GM15510 (cell line): ENCODE results near the gene RASAL1.

ENCODE experiments used
- POLR2A ChIP-seq: IDR thresholded peaks from 3 replicates; pipeline ENCODE4 v1.6.1; 2011; ENCODE audit warnings: borderline replicate concordance; ENCODE audit not compliant: insufficient read length; ENCODE audit errors: extremely low read depth

Gene RASAL1

DNA sequence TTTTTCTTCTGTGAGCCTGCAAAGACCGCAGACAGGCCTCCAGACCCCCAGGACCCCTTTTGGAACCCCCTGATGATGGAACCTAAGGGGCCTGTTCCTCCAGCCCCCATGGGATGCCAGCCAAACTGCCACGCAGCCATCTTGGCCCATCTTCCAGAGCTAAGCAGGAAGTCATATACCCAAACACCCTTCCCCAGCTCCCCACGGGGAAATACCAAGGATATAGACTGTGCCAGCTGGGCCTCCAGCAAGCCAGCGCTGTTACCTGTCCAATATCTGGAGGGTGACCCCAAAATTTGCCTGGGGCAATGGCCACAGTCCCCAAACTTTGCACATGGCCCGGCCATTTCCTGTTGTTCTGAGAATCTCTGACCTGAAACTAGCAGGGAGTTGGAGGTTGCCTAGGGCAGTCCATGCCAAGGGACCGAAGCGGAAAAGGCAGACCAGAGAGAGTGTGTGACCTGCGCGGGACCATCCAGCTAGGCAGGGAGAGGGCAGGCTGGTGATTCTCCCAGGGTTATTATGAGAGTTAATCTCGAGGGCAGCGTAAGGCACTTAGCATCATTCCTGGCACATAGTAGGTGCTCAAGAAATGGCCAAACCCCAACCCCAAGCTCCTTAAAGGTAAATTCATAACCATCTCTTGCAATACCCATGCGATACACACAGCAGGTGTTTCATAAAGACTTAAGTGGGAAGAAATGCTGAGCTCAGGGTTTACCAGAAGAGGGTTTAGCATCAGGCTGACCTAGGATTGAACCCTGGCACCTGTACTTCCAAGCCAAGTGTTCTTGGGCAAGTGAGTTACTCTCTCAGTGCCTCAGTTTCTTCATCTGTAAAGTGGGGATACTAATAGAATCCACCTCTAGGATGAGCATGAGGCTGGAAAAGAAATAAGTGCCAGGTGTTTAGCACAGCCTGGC is 2.6 kb upstream of the RASAL1 start:
- TF ChIP-seq POLR2A, result no peak

DNA sequence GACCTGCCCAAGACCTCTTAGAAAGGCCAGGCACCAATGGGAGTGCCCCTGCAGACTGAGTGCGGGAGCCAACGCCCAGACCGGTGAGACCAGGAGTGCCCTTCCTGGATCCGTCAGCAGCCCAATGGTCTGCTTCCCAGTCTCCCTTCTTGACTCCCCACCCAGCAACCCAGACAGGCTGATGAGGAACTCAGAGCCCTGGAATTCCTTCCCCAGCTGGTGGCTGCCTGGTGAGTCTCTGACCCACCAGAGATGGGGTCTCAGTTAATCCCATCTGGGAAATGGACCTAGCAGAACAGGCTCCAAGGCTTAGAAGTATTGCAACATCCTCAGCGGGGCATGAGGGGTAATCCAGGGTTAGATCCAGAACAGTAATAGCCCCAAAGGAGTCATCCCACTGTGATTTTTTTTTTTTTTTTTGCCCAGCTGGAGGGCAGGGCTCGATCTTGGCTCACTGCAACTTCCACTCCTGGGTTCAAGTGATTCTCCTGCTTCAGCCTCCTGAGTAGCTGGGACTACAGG is 1.5 kb upstream of the RASAL1 start:
- no peak for TF ChIP-seq POLR2A

DNA sequence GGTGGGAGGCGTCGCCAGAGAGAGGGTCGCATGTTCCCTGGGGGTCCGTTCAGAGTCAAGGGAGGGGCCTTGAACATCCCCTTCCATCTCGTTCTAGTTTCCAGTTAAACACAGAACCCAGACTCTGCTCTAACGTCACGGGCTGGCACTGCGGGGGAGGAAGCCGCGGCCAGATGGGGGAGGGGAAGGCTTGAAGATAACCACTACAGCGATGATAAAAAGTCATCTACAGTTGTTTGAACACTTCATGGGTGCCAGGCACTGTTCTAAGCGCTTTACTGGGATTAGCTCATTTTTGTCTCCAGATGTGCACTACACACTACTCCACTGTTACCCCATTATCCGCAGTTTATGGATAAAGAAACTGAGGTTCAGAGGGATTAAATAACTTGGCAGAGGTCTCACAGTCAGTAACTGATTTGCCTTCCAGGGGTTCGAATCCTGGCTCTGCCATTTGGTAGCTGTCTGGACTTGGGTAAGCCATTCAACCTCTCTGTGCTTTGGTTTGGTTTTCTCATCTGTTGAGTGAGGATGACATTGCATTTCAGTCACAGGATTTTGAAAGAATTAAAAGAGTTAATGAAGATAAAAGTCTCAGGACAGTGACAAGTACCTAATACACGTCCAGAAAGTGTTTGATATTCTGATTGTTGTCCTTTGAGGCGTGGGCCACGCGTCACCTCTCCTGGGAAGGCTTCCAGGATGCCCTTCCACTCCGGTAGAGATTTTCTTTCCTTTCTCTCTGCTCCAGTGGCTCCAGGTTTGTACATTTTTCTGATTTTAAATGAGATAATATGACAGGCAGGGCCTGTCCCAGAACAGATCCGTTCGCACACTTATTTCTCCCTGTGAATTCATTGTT is 798 bp upstream of the RASAL1 start:
- no peak for TF ChIP-seq POLR2A

DNA sequence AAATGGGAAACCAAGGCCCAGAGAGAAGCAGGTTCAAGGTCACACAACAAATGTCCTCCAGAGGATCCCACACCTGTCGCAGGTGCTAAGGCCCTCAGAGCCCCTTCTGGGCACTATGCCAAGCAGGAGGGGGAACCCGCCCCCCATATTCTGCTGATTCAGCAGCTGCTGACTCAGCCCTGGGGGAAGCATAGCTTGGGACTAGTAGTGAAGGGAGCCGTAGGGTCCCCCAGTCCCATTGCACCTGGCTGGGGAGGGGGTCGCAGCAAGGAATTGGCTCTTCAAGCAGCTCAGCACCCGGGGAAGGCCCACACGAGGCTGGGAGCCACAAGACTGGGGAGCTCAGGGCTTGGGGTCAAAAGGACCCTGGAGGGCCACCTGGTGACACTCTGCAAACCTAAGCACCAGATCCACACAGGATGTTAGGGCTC is 1.0 kb downstream of the RASAL1 start:
- no peak for TF ChIP-seq POLR2A

DNA sequence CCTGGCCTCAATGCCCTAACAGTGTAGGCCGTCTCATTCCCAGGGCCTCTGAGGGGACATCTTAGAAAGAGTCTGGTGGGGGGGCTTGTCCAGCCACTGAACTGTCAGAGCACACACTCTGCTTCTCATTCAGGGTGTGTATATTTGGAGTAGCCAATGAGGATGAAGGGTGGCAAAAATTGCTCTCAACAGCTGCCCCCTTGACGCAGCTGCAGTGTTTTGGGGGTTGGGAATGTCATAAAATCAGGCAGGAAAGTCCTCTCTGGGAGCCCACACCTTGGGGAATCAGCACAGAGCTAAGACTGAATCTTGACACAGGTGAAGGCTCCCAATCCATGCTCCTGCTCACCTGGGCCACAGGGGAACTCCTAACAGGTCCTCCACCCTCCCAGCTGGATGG is 1.5 kb downstream of the RASAL1 start:
- no peak for TF ChIP-seq POLR2A

DNA sequence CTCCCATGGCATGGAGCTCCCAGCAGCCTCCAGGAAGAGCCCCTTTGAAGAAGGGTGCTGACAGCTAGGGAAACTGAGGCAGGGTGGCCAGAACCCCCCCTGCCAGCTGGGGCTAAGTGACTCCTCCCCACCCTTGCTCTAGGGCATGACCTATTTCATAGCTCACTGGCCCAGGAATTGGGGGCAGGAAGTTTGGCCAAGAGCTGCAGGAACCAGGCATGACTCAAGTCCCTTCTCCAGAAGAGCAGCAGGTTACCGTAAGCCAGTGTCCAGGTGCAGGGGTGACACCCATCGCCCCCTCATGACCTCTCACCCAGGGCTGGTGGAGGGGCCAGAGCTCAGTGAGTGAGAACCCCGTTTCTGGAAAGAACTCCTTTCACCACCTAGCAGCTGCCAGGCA is 1.9 kb downstream of the RASAL1 start:
- no peak for TF ChIP-seq POLR2A

DNA sequence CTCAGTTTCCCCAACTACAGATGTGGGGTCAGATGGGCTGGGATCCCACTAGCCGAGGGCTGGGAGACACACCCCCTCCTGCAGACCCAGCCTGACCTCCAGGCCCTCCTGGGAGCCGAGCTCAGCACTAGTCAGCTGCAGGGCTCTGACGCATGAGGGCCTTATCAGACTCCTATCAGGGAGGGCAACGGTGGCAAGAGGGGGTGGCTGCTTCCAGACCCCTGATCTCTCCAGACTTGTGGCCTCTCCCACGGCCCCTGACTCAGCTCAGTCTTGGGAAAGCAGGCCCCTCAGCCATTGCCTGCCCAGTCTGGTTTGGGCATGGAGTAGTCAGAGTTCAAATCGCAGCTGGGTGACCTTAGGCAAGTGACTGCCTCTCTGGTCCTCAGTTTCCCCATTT is 2.5 kb downstream of the RASAL1 start:
- TF ChIP-seq POLR2A, result no peak

DNA sequence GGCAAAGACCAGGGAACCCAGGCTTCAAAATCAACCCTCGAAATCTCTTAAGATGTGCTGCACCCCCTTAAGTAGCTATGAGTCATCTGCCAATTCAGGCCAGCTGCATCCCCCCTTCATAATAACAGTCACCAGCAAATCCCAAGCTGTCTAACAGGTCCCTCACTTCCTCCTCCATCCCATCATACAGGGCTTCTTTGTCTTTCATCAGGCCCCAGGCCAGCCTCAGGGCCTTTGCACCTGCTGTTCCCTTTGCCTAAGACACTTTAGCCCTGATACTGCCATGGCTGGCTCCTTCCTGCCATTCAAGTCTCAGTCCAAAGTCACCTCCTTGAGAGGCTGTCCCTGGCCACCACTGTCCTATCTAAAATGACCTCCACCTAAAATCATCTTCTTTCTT is 4.0 kb downstream of the RASAL1 start:
- TF ChIP-seq POLR2A, result no peak

DNA sequence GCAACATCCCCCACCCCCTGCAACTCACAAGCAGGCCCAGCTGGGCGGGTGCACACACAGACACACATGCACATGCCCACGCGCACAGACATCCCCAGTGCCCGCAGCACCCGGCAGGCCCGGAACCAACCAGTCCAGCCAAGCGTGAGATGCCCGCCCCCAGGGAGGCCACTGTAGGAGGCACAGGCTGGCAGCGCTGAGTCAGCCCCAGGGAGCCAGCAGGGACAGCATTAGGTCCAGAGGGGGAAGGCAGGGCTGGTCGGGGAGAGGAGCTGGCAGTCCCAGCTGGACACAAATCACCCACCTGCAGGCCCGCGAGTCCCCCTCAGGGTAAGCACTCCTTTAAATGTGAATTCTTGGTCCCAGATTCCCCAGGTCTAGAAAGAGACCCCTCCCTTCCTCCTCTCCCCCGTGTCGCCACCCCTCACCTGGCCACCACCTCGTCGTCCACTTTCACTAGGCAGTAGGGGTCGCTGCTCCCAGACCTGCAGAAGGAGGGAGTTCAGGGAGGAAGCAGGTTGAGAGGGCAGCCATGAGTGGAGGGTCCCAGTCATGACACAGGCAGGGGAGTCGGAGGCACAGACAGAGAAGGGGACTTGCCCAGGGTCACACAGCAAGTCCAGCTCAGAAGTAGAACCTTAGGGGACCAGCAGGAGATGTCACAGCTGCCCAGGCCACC is 5.0 kb downstream of the RASAL1 start:
- no peak for TF ChIP-seq POLR2A

DNA sequence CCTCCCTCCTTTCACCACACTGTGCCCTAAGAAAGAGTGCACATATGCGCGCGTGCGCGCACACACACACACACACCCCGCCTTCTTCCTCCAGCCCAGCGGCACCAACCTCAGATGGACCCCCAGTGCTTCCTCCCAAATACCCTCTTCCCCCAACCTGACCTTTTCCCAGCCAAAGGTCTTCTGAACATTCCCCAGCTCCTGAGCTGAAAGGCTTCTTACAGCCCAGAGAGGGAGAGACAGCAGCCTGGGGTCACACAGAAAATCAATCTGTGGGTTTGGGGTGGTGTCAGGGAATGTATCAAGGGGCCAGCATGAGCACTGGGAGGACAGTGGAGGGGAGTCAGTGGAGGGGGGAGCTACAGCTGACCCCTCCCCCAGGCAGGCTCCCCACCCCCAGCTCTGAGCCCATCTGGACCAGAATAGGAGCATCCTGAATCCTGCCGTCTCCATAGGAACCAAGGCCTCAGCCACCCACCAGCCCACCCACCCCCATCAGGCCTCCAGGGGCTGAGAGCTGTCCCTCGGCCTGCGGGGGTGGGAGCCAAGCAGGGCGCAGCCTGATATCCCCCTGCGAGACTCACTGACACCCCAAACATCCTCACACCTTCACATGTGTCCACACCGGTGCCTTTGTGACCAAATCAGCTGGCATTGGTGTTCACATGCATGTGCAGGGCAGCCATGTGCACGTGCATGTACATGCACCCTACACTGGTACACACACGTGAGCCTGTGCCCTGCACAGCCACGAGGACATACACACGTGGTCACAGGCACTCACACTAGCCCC is 5.7 kb downstream of the RASAL1 start:
- TF ChIP-seq POLR2A, result no peak

DNA sequence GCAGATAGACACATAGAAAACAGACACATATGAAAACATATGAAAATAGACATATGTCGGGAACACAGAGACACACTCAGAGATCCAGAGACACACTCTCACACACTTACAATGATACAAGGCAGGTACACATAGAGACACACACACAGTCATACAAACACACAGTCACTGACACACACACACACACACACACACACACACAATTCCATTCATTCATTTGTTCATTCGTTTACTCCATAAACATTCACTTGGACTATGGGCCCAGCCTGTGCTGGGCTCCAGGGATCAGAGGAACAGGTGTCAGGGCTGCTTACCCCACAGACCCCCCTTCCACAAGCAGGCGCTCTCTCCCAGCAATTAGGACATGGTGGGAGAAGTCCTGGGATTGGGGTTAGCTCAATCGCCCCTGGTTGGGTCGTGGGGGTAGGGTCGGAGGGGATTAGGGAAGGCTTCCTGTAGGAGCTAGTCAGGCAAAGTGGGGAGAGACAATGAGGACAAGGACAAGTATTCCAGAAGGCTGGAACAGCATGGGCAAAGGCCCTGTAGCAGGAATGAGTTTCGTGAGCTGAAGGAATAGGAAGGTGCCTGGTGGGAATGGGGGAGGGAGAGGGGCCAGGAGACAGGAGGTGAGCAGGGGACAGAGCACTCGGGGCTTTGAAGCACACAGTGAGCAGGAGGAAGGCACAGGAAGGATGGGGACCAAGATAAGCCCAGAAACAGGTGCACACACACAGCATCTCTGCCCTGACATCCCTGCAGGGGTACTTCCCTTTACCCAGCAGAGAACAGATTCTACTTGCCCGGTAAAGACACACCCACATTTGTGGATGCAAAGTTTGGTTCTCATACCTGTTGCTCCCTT is 6.5 kb downstream of the RASAL1 start:
- TF ChIP-seq POLR2A, result no peak

DNA sequence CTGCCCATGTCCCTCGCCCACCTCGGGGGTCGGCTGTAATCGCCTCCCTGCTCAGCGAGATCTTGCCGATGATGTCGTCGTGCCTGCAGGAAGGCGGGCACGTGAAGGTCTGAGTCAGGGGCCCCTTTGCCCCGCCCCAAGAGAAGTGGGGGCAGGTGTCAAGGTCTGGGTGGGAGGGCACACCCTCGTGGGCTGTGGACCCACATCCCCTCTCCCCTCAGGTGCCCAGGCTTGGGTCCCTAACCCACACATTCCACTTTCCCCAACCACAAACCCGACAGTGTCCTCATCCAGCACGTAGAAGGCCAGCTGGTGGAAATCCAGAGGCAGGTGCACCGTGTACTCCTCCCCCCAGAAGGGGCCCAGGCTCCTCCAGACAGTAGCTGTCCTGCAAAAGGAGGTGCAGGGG is 7.8 kb downstream of the RASAL1 start:
- TF ChIP-seq POLR2A, result no peak
